Epithelial cell of proximal tubule (primary cell): ENCODE data around the gene NCSTN. TPM values are rescaled to one million over a fixed set of nuclear protein-coding genes. Genes with fewer than 3 reads are reported as not detected.

ENCODE experiments used
- DNase-seq: peaks from one replicate; pipeline ENCODE4 v3.0.0-alpha.2; 2011; ENCODE audit warnings: low read depth
- H3K4me3 ChIP-seq: 2 replicates; pipeline ENCODE4 v1.5.1; 2011; ENCODE audit warnings: low read depth, mild to moderate bottlenecking, low read length
- CTCF ChIP-seq: conservative IDR thresholded peaks from 2 replicates; pipeline ENCODE4 v1.5.1; 2012; ENCODE audit warnings: low read depth, mild to moderate bottlenecking, low read length
- total RNA-seq: library from RNA; depleted of rRNA; stranded (reverse); fragments of >200 nt; gene quantifications from 2 replicates; pipeline ENCODE4 v1.2.3, GENCODE V29; 2015

NCSTN gene
- total RNA-seq, 1 donor from 2014 or later: 55.7 TPM

GRCh38 chr1:160332516-160332915 is 10.7 kb upstream of the NCSTN start:
- DNase-seq: no peak
- no peak overlapping the region for H3K4me3 ChIP-seq
- TF ChIP-seq CTCF: no peak

- H3K4me3 ChIP-seq: no peak overlapping the region
- no peak for DNase-seq
- TF ChIP-seq CTCF: no peak
Measured at GRCh38 chr1:160338580-160338979, 4.6 kb upstream of the NCSTN start.

- no peak for DNase-seq
- TF ChIP-seq CTCF: no peak
- H3K4me3 ChIP-seq: no peak overlapping the region
Measured at GRCh38 chr1:160340146-160340545, 3.0 kb upstream of the NCSTN start.

GRCh38 chr1:160340866-160341265 is 2.3 kb upstream of the NCSTN start:
- TF ChIP-seq CTCF: no peak
- H3K4me3 ChIP-seq: no peak overlapping the region
- DNase-seq: no peak

GRCh38 chr1:160342526-160342925 is 657 bp upstream of the NCSTN start:
- no peak for TF ChIP-seq CTCF
- H3K4me3 ChIP-seq: peak overlapping the region; percentile 91
- no peak for DNase-seq

GRCh38 chr1:160344241-160344640 is 1.1 kb downstream of the NCSTN start:
- peak overlapping the region; percentile 91 for H3K4me3 ChIP-seq
- no peak for DNase-seq
- no peak for TF ChIP-seq CTCF

GRCh38 chr1:160344936-160345335 is 1.8 kb downstream of the NCSTN start:
- no peak for TF ChIP-seq CTCF
- no peak overlapping the region for H3K4me3 ChIP-seq
- DNase-seq: no peak
